Hepatocyte (in vitro differentiated cells): Measurements from ENCODE around the gene KMT5B.

ENCODE experiments used
- EZH2 ChIP-seq: fragments of 200-600 bp; sonication (generic); IDR thresholded peaks from 2 replicates; pipeline ENCODE4 v1.6.1; 2016; ENCODE audit warnings: antibody characterized with exemption, mild to moderate bottlenecking, borderline replicate concordance
- EZH2phosphoT487 ChIP-seq: fragments of 200-600 bp; sonication (generic); IDR thresholded peaks from one replicate; pipeline ENCODE4 v1.6.1; 2018; ENCODE audit warnings: antibody characterized with exemption, mild to moderate bottlenecking, low read depth, moderate library complexity; ENCODE audit not compliant: unreplicated experiment, severe bottlenecking
- TF ChIP-seq, protein P1 (sequence below): fragments of 200-600 bp; sonication (generic); IDR thresholded peaks from 2 replicates; pipeline ENCODE4 v1.5.1; 2016; ENCODE audit warnings: antibody characterized with exemption, mild to moderate bottlenecking; ENCODE audit not compliant: poor library complexity

DNA sequence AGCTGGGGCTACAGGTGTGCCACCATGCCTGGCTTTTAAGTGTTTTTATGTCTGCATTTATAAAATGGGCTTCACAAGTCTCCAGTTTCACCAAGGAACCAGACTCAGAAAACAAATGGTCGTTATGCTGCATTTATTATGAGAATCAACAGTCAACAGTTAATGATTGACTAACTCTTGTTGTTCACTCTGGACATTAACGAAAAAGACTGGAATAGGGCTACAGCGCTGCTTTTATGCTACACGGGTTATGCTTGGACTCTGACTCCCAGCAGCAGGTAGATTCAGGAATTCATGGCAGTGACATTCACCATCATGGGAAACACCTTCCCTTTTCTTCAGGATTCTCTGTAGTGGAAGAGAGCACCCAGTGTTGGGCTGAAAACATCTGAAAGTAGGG lies 47.5 kb downstream of the KMT5B start:
- TF ChIP-seq, protein P1, sequence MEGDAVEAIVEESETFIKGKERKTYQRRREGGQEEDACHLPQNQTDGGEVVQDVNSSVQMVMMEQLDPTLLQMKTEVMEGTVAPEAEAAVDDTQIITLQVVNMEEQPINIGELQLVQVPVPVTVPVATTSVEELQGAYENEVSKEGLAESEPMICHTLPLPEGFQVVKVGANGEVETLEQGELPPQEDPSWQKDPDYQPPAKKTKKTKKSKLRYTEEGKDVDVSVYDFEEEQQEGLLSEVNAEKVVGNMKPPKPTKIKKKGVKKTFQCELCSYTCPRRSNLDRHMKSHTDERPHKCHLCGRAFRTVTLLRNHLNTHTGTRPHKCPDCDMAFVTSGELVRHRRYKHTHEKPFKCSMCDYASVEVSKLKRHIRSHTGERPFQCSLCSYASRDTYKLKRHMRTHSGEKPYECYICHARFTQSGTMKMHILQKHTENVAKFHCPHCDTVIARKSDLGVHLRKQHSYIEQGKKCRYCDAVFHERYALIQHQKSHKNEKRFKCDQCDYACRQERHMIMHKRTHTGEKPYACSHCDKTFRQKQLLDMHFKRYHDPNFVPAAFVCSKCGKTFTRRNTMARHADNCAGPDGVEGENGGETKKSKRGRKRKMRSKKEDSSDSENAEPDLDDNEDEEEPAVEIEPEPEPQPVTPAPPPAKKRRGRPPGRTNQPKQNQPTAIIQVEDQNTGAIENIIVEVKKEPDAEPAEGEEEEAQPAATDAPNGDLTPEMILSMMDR: no peak
- TF ChIP-seq EZH2: no peak
- no peak for TF ChIP-seq EZH2phosphoT487
